ENCODE measurements around the gene PNO1.

Gene PNO1

DNA sequence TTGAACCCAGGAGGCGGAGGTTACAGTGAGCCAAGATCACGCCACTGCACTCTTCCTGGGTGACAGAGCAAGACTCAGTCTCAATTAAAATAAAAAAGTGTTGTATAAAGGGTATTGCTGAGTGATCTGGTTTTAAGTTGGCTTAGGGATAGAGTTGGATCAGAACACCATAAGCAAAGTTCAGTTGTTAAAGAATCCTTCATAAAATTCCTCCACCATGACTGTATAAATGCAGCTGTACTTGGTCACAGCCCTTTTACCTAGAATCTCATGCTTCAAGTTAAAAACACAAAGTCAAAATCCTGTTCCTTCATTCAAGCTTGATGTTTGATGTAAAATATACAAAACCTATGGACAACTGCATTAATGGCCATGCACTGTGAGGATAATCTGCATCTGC is 33.4 kb upstream of the PNO1 start:
- DNase-seq (ENCODE audit: insufficient read length, low spot score), result no peak
- TF ChIP-seq POLR2A (IDR thresholded peaks at IDR 0.05; ENCODE audit: low read depth, low read length) (no peak), TAF1 (IDR thresholded peaks at IDR 0.05; ENCODE audit: low read depth, low read length) (no peak), SPI1 (IDR thresholded peaks at IDR 0.05; ENCODE audit: low read depth, low read length) (no peak), POU2F2 (IDR thresholded peaks at IDR 0.05; ENCODE audit: low read depth, low read length) (no peak), PAX5 (IDR thresholded peaks at IDR 0.05; ENCODE audit: insufficient read depth, low read length, severe bottlenecking) (no peak), POLR2AphosphoS5 (IDR thresholded peaks at IDR 0.05; ENCODE audit: low read depth, low read length) (no peak)

DNA sequence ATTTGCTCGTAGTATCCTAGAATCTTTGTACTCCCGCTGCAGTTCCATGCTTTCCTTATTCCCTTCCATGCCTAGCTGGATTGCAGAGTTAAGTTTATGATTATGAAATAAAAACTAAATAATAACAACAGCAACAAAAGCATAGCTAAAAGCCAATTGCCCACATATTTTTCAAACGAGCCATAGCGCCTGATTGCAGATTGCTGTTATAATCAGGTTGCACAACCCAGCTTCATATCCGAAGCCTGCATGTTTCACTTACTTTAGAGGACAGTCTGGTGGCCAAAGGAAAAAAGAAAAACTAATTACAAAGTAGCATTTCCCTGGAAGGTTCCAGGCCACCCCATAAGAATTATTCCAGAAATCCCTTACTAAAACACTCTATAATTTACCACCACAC is 31.9 kb upstream of the PNO1 start:
- no peak for DNase-seq (ENCODE audit: insufficient read length, low spot score)
- no peak for TF ChIP-seq POLR2AphosphoS5 (IDR thresholded peaks at IDR 0.05; ENCODE audit: low read depth, low read length)
- no peak for FAIRE-seq

More for the DNA sequence above, 33.4 kb upstream of the PNO1 start:
- FAIRE-seq, result no peak

DNA sequence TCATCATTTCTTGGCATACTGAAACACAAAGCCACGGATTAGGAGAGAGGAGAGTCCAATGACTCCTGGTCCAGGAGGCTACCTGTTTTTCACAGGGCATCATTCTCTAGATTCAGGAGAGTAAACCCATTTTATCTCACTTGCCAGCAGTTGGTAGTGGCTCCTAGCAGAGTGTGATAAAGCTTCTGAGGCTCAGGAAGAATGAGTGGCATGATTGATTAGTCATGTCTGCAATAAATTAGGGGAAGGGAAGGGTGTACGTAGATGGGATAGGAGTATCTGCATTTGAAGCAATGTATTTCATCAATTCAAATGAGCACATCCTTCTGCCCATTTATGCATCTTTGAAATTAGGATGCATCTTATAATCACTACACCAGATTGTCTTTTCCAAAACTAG is 31.1 kb upstream of the PNO1 start:
- FAIRE-seq (no peak), DNase-seq (ENCODE audit: insufficient read length, low spot score) (no peak)
- no peak for TF ChIP-seq PAX5 (IDR thresholded peaks at IDR 0.05; ENCODE audit: insufficient read depth, low read length, severe bottlenecking)
- no peak for TF ChIP-seq SPI1 (IDR thresholded peaks at IDR 0.05; ENCODE audit: low read depth, low read length)
- no peak for TF ChIP-seq TAF1 (IDR thresholded peaks at IDR 0.05; ENCODE audit: low read depth, low read length)
- no peak for TF ChIP-seq POLR2AphosphoS5 (IDR thresholded peaks at IDR 0.05; ENCODE audit: low read depth, low read length)
- TF ChIP-seq POU2F2 (IDR thresholded peaks at IDR 0.05; ENCODE audit: low read depth, low read length), result no peak
- no peak for TF ChIP-seq POLR2A (IDR thresholded peaks at IDR 0.05; ENCODE audit: low read depth, low read length)

DNA sequence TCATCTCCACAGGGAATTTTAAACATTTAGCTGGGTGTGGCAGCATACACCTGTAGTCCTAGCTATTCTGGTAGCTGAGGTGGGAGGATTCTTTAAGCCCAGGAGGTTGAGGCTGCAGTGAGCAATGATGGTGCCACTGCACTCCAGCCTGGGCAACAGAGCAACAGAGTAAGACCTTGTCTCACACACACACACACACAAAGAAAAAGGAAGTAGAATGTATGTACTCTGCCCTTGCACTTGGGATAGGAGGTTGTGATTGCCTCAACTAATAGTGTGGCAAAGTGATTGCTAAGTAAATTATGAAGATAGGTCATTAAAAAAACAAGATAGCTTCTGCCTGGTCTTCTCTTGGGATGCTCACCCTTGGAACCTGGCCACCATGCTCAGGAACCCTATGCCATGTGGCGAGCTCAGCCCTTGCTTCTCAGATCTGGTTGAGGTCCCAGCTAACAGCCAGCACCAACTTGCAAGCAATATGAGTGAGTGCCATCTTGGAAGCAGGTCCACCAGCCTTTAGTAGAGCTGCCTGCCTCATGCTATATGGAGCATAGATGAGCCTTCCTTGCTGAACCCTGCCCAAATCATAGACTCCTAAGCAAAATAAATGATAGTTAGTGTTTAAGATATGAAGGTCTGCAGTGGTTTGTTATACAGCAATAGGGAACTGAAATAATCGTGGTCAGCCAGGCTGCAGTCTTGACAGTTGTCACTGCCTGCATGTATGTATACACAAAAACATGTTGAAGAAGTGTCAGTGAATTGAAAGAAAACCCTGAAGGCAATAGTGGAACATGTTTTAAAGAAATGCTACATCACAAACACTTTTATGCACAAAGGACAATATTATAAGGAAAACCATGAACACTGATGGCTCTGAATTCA is 30.1 kb upstream of the PNO1 start:
- DNase-seq (ENCODE audit: insufficient read length, low spot score) (no peak), FAIRE-seq (peak; percentile 91)
- peak; percentile 96 for TF ChIP-seq SPI1 (IDR thresholded peaks at IDR 0.05; ENCODE audit: low read depth, low read length)
- TF ChIP-seq TAF1 (IDR thresholded peaks at IDR 0.05; ENCODE audit: low read depth, low read length), result no peak

DNA sequence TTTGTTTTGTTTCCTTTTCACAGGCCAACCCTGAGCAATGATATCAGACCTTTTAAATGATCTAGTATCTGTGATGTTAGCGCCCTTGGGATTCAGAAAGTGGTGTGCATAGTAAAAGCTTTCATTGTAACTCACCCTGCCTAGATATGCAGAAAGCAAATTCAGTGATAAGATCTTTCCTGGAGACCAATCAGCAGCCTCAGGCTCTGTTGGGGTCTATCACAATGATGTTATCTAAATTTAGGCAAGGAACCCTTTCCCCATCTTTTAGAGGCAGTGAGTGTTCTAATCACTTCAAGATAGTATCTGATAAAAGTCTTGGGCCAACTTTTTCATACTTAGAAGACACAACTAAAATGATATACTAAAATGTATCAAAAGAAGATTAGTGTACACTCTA is 23.6 kb upstream of the PNO1 start:
- TF ChIP-seq SPI1 (IDR thresholded peaks at IDR 0.05; ENCODE audit: low read depth, low read length) (no peak), TAF1 (IDR thresholded peaks at IDR 0.05; ENCODE audit: low read depth, low read length) (no peak), POU2F2 (IDR thresholded peaks at IDR 0.05; ENCODE audit: low read depth, low read length) (no peak), POLR2A (IDR thresholded peaks at IDR 0.05; ENCODE audit: low read depth, low read length) (no peak), POLR2AphosphoS5 (IDR thresholded peaks at IDR 0.05; ENCODE audit: low read depth, low read length) (no peak), PAX5 (IDR thresholded peaks at IDR 0.05; ENCODE audit: insufficient read depth, low read length, severe bottlenecking) (no peak)
- DNase-seq (ENCODE audit: insufficient read length, low spot score) (no peak), FAIRE-seq (no peak)

DNA sequence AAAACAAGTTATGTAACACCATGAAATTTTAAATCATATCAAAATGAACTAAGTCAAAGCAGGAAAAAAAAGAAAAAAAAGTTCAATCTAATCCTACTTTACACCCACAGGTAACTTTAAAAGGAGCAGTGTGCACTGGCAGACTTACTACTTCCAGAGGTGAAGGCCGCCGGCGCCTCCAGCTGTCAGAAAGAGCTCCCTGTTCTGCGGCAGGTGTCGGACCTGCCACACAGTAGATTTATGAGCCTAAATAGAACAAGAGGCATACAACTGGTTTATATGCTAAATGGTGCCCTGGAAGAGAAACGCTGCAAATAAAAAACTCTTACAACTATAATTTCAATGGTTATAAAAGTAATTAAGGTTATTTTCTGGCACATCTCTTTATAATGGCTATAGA is 23.1 kb upstream of the PNO1 start:
- FAIRE-seq (no peak), DNase-seq (ENCODE audit: insufficient read length, low spot score) (no peak)
- TF ChIP-seq POU2F2 (IDR thresholded peaks at IDR 0.05; ENCODE audit: low read depth, low read length), result no peak
- TF ChIP-seq PAX5 (IDR thresholded peaks at IDR 0.05; ENCODE audit: insufficient read depth, low read length, severe bottlenecking), result no peak
- TF ChIP-seq SPI1 (IDR thresholded peaks at IDR 0.05; ENCODE audit: low read depth, low read length), result no peak
- no peak for TF ChIP-seq POLR2AphosphoS5 (IDR thresholded peaks at IDR 0.05; ENCODE audit: low read depth, low read length)
- no peak for TF ChIP-seq POLR2A (IDR thresholded peaks at IDR 0.05; ENCODE audit: low read depth, low read length)
- no peak for TF ChIP-seq TAF1 (IDR thresholded peaks at IDR 0.05; ENCODE audit: low read depth, low read length)

DNA sequence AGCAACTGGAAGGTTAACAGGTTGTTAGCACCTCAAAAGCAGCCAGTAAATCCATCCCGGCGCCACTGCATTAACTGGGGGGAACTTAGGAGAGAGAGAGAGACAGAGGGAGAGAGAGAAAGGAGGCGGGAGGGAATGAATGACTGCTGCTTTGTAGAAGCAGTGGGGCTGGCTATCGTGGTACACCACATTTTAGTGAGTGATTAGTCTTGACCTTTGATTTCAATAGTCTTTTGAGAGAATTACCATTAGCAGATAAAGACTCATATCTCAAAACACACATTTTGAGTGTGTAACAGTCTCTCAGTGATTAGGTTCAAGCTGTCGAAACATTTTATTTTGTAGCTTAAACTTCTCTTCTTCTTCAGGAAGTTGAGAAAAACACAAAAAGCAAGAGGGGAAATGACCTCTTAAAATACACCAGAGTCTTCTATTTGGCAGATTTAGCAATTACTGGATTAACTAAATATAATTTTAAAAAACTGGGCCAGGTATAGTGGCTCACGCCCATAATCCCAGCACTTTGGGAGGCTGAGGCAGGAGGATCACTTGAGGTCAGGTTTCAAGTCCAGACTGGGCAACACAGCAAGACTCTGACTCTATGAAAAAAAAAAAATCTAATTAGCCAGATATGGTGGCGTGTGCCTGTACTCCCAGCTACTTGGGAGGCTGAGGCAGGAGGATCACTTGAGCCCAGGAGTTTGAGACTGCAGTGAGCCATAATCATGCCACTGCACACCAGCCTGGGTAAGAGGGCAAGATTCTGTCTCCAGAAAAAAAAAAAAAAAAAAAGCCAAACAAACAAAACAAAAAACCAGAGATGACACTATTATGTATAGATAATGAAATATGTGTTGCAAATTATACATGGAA is 22.0 kb upstream of the PNO1 start:
- DNase-seq (ENCODE audit: insufficient read length, low spot score) (no peak), FAIRE-seq (no peak)
- TF ChIP-seq POLR2A (IDR thresholded peaks at IDR 0.05; ENCODE audit: low read depth, low read length) (no peak), POU2F2 (IDR thresholded peaks at IDR 0.05; ENCODE audit: low read depth, low read length) (no peak)

DNA sequence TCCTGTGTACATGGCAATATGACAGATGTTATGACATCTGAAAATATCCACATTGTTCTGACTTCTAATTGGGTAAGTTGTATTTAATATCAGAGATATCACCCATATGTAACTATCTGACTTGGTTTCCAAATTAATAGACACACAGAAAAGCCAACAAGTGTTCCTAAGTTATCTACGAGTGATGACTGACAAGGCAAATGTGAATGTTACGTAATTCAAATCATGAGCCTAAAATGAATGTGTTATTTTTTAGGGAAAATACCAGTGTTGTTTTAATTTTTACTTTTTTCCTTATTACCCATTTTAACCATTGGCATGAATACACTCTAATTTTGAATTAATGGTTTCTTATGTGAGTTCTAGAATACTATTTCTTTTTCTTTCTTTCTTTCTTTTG is 15.8 kb upstream of the PNO1 start:
- DNase-seq (ENCODE audit: insufficient read length, low spot score) (no peak), FAIRE-seq (no peak)
- no peak for TF ChIP-seq PAX5 (IDR thresholded peaks at IDR 0.05; ENCODE audit: insufficient read depth, low read length, severe bottlenecking)
- TF ChIP-seq POLR2A (IDR thresholded peaks at IDR 0.05; ENCODE audit: low read depth, low read length), result no peak
- no peak for TF ChIP-seq SPI1 (IDR thresholded peaks at IDR 0.05; ENCODE audit: low read depth, low read length)
- TF ChIP-seq POLR2AphosphoS5 (IDR thresholded peaks at IDR 0.05; ENCODE audit: low read depth, low read length), result no peak
- TF ChIP-seq POU2F2 (IDR thresholded peaks at IDR 0.05; ENCODE audit: low read depth, low read length), result no peak
- no peak for TF ChIP-seq TAF1 (IDR thresholded peaks at IDR 0.05; ENCODE audit: low read depth, low read length)

DNA sequence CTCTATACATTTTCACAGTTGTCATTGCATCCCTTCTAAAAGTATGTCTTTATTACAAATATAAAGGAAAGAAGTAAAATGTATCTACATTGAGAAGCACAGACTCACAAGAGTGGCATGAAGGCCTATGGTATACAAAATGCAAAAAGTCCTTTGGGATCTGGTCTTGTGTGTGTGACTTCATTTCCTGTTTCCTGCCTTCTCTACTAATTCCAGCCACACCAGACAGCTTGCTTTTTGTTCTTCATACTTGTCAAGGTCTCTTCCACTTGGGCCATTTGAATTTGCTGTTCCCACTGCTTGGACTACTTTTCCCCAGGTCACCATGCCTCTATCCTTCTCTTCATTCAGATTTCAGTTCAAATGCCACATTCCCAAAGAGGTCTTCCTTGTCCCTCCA is 6.7 kb upstream of the PNO1 start:
- FAIRE-seq (no peak), DNase-seq (ENCODE audit: insufficient read length, low spot score) (no peak)
- no peak for TF ChIP-seq SPI1 (IDR thresholded peaks at IDR 0.05; ENCODE audit: low read depth, low read length)
- TF ChIP-seq POLR2AphosphoS5 (IDR thresholded peaks at IDR 0.05; ENCODE audit: low read depth, low read length), result no peak
- TF ChIP-seq TAF1 (IDR thresholded peaks at IDR 0.05; ENCODE audit: low read depth, low read length), result no peak
- no peak for TF ChIP-seq PAX5 (IDR thresholded peaks at IDR 0.05; ENCODE audit: insufficient read depth, low read length, severe bottlenecking)
- no peak for TF ChIP-seq POLR2A (IDR thresholded peaks at IDR 0.05; ENCODE audit: low read depth, low read length)
- TF ChIP-seq POU2F2 (IDR thresholded peaks at IDR 0.05; ENCODE audit: low read depth, low read length), result no peak
